Glomerular endothelial cell (primary cell): ENCODE measurements around the gene NXNL1. TPM values are rescaled to one million over a fixed set of nuclear protein-coding genes. Genes with fewer than 3 reads are reported as not detected.
"Not testable (repeated sequence)": the region's sequence is repeated elsewhere in the genome, so short reads cannot be mapped to it uniquely, and the experiment has no call there.

ENCODE experiments used
- DNase-seq: peaks from one replicate; pipeline ENCODE4 v3.0.0-alpha.2; 2011; ENCODE audit warnings: low read depth, low spot score; ENCODE audit errors: extremely low read depth
- total RNA-seq: library from RNA; depleted of rRNA; stranded (reverse); fragments of >200 nt; gene quantifications from 2 replicates; pipeline ENCODE4 v1.2.3, GENCODE V29; 2015

The NXNL1 gene, protein sequence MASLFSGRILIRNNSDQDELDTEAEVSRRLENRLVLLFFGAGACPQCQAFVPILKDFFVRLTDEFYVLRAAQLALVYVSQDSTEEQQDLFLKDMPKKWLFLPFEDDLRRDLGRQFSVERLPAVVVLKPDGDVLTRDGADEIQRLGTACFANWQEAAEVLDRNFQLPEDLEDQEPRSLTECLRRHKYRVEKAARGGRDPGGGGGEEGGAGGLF
- not detected in 2 replicates for total RNA-seq

DNA sequence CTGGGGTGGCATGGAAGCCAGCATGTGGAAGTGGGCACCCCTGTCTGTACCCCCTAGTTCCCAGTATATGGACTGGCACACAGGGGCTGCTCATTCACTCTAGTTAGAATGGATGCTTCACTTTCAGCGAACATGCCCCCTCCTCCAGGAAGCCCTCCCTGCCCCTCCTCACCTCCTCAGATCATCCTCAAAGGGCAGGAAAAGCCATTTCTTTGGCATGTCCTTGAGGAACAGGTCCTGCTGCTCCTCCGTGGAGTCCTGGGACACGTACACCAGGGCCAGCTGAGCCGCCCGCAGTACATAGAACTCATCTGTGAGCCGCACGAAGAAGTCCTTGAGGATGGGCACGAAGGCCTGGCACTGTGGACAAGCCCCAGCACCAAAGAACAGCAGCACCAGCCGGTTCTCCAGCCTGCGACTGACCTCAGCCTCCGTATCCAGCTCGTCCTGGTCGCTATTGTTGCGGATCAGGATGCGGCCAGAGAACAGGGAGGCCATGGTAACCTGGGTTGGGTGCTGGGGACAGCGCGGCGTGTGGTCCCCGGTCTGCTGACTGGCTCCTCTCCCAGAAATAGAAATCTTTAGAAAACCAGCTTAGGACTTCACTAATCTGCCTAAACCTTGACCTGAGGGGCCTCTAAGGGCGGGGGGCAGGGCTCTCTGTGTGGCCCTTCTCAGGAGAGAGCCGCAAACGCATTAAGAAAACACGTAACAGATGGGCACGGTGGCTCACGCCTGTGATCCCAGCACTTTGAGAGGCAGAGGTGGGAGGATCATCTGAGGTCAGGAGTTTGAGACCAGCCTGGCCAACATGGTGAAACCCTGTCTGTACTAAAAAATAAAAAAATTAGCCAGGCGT, at the start of gene NXNL1:
NXNL1 (minus strand) TSS at position 555 of the 859 bp plus-strand sequence; CDS start at position 498, 57 bp downstream.
- no peak for DNase-seq

DNA sequence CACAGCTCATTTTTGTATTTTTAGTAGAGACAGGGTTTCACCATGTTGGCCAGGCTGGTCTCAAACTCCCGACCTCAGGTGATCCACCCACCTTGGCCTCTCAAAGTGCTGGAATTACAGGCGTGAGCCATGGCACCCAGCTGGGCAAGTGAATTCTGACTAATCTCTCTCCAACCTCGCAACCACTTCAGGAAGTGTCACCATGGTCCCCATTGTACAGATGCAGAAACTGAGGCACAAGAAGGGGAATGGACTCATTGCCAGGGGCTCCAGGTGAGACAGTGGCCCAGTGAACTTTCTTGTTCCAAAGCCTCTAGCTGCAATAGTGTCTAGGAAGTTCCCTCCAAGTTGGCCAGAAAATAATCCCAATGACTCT, 47.8 kb upstream of the NXNL1 start:
- DNase-seq, result not testable (repeated sequence)

DNA sequence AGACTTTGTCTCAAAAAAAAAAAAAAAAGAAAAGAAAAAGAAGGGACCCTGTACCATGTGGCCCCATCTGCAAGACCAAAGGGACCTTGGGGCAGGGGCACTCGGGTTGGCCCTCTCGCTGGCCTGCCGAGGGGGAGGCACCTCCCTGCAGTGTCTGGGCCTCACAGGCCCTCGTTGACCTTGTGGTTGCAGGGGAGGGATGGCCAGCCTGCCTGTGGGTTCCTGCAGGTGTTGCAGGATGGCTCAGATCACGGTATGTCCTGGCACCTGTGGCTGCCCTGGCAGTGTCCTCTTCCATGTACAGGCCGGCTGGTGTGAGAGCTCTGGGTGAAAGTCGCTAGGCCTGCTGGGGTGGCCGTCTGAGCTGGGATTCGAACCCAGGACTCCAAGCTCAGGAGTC, 46.0 kb upstream of the NXNL1 start:
- DNase-seq, result no peak

DNA sequence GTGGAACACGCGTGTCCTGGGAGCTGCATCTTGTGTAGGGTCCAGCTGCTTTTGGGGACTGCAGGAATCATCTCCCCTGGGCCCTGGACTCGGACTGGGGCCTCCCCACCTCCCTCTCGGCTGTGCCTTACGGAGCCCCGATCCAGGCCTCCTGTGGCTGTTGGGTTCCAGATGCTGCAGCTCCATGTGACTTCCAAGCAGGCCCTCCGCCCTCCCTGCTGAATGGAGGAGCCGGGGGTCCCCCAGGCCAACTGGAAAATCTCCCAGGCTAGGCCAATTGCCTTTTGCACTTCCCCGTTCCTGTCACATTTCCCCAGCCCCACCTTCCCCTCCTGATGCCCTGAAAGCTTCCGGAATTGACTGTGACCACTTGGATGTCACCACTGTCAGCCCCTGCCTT, 44.5 kb upstream of the NXNL1 start:
- DNase-seq, result no peak

DNA sequence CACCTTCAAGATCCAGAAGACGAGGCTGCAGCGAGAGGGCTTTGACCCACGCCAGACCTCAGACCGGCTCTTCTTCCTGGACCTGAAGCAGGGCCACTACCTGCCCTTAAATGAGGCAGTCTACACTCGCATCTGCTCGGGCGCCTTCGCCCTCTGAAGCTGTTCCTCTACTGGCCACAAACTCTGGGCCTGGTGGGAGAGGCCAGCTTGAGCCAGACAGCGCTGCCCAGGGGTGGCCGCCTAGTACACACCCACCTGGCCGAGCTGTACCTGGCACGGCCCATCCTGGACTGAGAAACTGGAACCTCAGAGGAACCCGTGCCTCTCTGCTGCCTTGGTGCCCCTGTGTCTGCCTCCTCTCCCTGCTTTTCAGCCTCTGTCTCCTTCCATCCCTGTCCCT, 43.7 kb upstream of the NXNL1 start:
- DNase-seq, result no peak

DNA sequence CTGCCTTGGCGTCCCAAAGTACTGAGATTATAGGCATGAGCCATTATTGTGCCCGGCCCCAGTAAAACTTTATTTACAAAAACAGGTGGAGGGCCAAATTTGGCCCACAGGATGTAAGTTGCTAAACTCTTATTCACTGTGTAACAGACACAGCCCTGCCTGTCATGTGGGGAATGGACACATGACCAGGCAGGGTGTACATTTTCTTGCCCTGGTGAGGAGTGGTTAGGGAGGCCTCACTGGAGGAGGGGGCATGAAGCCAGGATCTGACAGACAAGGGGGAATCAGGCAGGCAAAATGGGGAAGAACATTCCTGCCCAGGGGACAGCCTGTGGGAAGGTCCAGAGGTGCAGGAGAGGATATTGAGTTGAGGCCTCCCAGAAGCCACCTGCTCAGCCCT, 43.3 kb upstream of the NXNL1 start:
- DNase-seq, result no peak

DNA sequence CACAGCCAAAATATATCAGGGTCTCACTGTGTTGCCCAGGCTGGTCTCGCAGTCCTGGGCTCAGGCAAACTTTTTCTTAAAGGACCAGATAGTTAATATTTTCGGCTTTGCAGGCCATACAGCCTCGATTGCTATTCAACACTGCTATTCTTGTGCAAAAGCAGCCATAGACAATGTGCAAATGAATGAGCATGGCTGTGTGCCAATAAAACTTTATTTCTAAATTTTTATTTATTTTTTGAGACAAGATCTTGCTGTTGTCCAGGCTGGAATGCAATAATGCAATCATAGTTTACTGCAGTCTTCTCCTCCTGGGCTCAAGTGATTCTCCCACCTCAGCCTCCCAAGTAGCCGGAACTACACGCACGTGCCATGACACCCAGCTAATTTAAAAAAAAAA, 42.5 kb upstream of the NXNL1 start:
- no peak for DNase-seq

DNA sequence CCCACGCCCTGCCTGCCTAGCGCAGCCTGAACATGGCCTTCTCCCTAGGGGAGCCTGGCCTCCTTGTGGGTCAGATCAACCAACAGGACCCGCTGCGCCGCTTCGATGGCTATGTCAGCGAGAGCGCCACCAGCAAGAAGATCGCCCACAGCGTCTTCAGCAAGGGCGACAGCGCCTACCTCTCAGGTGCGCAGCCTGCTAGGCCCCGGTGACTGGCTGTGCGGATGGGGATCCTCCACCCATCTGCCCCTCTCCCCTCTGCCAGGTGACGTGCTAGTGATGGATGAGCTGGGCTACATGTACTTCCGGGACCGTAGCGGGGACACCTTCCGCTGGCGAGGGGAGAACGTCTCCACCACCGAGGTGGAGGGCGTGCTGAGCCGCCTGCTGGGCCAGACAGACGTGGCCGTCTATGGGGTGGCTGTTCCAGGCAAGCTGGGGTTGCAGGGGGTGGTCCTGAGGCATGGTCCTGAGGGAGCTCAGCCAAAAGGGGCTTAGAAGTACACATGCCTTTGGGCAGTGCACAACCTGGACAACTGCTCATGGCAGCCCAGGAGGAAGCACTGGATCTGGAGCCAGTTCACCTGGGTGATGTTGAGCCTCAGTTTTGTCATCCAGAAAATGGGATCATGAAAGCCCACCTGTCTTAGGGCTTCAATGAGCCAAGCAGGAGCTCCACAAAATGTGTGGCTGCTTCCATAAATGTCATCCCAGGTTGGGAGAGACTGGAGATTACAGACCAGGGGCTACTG, 39.9 kb upstream of the NXNL1 start:
- no peak for DNase-seq

DNA sequence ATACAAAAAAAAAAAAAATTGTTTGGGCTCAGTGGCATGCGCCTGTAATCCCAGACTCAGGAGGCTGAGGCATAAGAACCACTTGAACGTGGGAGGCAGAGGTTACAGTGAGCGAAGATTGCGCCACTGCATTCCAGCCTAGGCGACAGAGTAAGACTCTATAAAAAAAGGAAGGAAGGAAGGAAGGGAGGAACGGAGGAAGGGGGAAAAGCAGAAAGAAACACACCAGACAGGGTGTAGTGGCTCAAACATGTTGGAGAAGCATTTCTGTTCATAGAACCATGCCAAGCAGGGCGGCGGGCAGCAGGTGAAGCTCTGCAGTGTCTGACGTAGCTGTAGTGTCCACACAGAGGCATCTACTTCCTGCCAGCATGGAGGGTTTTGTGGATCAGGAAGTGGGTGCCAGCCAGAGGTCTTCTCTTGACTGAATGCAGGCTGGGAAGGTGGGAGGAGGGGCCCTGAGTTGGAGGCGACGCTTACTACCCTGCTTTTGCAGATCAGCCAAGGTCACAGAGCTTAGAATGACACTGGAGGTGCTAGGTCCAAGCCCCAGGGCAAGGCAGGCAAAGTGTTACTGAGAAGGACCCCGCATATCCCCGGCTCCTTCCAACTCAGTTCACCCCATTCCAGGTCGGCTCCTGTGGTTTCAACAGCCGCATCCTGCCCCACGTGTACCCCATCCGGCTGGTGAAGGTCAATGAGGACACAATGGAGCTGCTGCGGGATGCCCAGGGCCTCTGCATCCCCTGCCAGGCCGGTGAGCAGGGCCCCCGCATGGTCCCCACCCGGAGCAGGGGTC, 39.1 kb upstream of the NXNL1 start:
- no peak for DNase-seq

DNA sequence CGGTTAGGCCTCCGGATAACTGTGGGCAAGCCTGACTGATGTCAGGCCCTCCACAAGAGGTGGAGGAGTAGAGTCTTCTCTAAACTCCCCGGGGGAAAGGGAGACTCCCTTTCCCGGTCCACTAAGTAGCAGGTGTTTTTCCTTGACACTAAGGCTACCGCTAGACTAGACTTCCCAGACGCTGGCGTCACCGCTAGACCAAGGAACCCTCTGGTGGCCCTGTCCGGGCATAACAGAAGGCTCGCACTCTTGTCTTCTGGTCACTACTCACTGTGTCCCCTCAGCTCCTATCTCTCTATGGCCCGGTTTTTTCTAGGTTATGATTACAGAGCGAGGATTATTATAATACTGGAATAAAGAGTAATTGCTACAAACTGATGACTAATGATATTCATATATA, 38.3 kb upstream of the NXNL1 start:
- not testable (repeated sequence) for DNase-seq

DNA sequence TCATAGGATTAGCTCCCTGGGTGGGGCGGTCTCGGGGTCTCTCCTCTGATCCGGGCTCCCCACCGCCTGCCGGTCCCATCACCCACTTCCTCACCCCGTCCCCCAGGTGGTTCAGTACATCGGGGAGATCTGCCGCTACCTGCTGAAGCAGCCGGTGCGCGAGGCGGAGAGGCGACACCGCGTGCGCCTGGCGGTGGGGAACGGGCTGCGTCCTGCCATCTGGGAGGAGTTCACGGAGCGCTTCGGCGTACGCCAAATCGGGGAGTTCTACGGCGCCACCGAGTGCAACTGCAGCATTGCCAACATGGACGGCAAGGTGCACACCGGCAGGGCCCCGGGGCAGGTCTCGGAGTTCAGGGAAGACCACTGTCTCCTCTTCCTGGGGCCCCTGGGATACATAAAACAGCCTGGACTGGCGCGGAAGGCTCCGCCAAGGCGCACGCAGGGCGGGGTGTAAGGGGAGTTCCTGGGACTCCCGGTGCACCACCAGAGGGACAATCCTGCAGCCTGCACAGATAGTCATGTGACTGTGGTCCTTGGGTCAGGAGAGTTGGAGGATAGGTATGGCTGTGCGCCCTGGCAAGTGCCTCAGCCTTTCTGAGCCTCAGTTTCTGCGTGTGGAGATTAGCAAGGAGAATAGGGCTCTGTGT, 36.5 kb upstream of the NXNL1 start:
- DNase-seq, result no peak

DNA sequence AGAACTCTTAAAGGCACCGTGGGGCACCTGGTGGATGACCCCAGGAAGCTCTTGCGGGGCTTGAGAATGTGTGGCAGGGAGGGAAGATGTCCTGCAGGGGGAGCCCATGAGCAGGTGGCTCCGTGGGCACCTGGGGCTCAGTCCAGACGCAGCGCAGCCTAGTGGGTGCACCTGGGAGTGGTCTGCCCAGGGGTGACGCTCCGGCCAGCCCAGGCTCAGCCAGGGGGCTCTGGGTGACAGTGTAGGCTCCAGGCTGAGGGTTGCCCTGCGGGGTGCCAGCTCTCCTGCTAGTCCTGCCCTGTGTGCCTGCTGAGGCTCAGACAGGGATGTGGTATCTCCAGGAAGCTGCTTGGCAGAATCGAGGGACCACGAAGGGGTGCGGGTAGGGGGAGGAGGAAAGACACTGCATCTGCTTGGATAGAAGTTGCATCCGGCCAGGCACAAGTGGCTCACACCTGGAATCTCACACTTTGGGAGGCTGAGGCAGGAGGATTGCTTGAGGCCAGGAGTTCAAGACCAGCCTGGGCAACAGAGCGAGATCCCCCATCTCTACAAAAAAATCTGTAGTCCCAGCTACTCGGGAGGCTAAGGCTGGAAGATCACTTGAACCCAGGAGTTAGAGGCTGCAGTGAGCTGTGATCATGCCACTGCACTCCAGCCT, 35.7 kb upstream of the NXNL1 start:
- no peak for DNase-seq

DNA sequence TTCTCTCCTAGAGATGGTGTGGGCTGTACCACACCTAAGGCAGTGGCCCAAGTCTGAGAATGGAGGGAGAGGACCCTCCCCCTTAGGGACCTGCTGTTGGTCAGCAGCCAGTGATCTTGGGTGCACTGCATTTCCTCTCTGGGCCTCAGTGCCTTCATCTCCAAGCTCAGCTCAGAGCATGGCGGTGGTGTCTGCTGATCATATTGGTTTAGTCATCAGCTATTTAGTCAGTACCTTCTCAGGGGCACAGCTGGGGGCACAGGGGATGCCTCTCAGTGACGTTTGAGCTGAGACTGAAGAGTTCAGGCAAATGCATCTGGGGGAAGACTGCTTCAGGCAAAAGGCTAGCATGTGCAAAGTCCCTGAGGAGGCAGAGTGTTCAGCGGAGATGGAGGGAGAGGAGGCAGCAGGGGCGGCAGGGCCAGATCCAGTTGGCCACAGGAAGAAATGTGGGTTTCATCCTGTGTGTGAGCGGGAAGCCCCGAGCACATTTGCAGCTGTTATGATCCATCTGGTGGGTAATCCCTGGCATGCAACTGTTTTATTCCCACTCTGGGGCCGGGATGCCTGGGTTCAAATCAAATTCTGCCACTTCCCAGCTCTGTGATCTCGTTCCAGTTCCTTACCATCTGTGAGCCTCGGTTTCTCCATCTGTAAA, 35.0 kb upstream of the NXNL1 start:
- DNase-seq, result no peak

DNA sequence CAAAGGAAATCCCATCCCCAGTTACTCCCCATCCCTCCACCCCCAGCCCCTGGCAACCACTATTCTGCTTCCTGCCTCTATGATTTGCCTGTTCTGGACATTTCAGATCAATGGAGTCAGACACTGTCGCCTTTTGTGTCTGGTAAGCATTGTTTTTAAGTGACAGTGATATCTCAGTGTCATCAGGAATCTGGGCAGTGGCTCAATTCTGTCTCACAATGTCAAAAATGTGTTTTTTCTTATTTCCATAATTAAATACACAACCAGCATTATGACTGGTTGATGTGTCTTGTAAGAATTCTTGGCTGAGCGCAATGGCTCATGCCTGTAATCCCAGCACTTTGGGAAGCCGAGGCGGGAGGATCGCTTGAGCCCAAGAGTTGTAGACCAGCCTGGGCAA, 30.6 kb upstream of the NXNL1 start:
- DNase-seq, result no peak

DNA sequence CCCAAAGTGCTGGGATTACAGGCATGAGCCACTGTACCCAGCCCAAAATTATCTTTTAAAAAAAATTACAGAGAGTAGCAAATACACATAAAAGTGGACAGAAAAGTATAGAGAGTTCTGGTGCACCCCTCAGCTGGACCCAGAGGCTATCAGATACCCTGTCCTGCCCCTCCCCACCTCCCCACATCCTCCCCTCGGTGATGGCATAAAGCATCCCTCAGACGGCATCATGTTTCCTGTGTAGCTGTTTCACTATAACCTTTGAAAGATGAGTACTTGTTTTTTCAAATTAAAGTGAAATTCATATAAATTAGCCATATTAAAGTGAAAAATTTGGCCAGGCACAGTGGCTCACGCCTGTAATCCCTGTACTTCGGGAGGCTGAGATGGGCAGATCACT, 29.7 kb upstream of the NXNL1 start:
- no peak for DNase-seq

DNA sequence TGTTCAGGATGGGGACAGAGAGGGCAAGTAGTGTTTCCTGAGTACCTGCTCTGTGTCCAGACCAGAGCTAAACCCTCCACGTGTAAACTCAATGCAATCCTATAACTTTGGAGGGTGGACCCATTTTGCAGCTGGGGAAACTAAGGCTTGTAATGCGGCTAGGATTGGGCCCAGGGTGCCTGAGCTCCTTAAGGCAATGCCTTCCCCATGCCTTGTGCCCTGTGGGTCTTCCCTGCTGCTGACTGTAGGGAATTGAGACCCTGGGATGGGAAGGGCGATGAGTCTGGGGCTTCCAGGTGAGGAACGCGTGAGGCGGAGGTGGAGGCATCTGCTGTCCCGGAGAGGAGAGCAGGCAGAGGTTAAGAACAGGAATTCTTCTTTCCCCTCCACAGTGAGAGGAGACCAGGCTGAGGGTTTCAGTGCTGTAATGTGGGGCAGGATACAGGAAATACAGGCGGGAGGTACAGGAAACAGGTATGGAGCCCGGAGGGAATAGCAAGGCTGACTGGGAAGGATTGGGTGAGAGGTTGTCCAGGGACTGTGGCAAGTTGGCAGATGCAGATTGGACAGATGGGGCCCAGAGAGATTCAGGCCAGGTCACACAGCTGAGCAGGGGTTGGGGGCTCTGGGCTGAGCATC, 28.8 kb upstream of the NXNL1 start:
- no peak for DNase-seq

DNA sequence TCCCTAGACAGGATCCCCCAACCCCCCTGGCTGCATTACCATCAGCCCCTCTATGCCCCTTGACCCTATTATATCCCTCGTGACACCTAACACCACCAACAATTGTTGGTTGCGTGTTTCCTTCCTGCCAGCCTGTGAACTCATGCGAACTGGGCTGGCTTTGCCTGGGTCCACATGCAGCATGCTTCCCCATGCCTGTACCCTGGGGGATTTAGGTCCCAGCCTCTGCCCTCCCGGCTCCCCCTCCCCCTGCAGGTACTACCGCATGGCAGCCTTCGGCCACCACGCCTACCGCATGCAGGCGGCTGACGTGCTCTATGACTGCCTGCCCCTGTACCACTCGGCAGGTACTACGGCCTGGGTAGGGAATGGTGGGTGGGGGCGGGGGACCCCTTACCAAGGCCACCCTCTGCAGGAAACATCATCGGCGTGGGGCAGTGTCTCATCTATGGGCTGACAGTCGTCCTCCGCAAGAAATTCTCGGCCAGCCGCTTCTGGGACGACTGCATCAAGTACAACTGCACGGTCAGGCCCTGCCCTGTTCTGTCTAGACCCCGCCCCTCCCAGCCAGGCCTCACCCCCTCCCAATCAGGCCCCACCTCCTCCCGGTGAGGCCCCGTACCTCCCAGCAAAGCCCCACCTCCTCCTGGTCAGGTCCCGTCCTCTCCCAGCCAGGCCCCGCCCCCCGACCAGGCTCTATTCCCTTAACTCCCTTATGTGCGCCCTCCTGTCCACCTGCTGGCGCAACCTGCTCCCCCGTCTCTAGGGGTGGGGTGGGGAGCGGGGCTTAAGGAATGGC, 28.1 kb upstream of the NXNL1 start:
- DNase-seq, result no peak
